ENCODE data around the gene UBE2E2.
"Not testable (repeated sequence)": the region's sequence is repeated elsewhere in the genome, so short reads cannot be mapped to it uniquely, and the experiment has no call there.

Gene UBE2E2

GRCh38 chr3:23202921-23203707, at the start of gene UBE2E2:
UBE2E2 (plus strand) TSS chr3:23203327.
- peak; percentile 79 for DNase-seq

DNA sequence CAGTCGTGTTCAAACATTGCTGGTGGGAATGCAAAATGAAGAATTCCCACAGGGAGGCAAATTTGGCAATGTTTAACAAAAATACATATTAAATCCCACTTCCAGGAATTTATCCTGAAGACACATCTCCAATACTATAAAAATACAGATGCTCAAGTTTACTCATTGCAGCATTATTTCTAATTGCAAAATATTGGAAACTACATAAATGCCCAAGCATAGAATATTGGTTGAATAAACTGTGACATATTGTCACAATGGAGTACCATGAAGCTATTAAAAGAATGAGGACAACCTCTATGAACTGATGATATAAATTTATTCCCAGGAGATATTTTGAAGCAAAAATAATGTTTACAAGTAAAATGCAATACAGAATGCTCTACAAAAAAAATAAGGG, 49.7 kb upstream of the UBE2E2 start:
- no peak for DNase-seq

- DNase-seq = no peak
Measured at GRCh38 chr3:23157331-23157730, 45.8 kb upstream of the UBE2E2 start.

DNA sequence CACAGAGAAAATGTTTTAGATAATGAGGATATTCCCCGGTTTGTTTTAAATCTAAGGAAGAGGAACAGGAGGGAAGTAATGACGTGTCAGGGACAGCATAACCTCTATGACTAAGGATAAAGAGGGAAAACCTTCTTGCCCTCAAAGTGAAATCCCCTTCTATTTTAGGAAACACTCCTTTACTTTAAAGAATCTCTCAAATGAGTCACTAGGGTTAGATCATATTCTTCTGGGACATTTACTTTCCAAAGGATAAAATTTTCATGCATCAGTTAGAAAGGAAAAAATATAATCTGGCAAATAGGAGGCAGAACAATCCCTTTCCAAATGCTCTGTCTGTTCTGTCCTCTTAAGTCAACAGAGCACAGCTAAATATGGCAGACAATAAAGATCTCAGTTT, 43.2 kb upstream of the UBE2E2 start:
- DNase-seq = no peak

GRCh38 chr3:23161308-23161707, 41.8 kb upstream of the UBE2E2 start:
- DNase-seq = no peak

GRCh38 chr3:23161896-23162570, 41.1 kb upstream of the UBE2E2 start:
- DNase-seq = no peak

DNA sequence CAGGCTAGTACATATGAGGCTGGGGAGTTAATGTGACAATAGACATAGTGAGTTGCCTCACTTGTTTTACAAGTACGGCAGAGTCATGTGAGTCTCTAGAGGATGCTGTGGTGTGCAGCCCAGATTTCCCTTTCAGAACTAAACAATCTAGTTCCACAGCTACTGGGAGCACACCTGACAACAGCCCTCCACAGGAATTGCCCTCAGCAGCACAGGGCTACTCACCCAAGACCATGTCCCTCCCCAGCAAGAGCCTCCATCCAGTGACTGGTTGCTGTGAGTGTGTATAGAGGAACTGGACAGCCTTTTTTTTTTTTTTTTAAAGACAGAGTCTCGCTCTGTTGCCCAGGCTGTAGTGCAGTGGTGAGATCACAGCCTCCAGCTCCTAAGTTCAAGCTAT, 40.2 kb upstream of the UBE2E2 start:
- no peak for DNase-seq

- DNase-seq = no peak
Measured at GRCh38 chr3:23164746-23165145, 38.4 kb upstream of the UBE2E2 start.

DNA sequence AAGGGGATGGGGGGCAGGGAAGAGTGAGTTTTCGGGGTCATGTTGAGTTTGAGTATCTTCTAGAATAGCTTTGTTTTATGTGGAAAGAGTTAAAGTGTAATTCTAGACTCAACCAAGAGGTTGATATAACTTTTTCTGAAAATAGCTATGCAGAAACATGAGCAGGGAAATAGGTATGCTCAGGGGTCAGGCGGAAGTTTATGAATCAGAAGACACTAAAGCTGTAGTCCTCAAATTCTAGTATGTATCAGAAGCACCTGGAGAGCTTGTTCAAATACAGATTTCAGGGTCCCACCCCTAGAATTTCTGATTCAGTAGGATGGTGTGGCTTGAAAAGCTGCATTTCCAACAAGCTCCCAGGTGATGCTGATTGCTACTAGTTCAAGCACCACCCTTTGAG, 37.6 kb upstream of the UBE2E2 start:
- DNase-seq = no peak

GRCh38 chr3:23166276-23166675, 36.9 kb upstream of the UBE2E2 start:
- no peak for DNase-seq

DNA sequence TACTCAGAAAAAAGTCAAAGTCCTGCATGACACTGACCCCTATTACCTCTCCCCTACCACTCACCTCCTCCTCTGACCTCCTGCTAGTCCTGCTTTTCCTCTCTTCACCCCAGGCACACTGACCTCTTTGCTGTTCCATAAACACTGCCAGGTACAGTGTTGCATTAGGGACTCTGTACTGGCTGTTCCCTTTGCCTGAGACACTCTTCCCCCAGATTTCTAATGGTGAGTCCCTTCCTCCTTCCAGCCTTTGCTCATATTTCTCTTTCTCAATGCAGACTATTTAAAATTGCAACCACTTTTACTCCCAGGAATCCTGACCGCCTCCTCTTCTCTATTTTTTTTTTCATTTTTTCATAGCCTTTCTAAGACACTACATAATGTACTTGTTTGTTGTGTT, 36.3 kb upstream of the UBE2E2 start:
- no peak for DNase-seq

DNA sequence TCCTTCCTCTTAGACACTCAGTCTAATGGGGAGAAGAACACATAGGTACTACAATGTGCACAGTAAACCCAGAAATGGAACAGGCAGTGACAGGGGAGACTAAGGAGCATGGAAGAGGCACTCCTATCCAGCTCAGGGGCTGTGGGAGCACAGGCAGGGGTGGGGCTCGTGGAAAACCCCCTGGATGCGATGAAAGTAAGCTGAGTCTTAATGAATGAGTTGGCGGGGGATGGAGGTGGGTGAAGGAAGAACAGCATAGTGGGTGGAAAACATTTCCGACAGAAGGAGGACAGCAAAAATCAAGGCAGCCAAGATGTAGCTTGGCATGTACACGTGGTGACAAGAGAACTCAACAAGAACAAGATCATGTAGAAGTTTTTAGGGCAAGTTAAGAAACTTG, 33.6 kb upstream of the UBE2E2 start:
- DNase-seq = no peak

- no peak for DNase-seq
Measured at GRCh38 chr3:23170291-23170690, 32.8 kb upstream of the UBE2E2 start.

- no peak for DNase-seq
Measured at GRCh38 chr3:23172059-23172458, 31.1 kb upstream of the UBE2E2 start.

- no peak for DNase-seq
Measured at GRCh38 chr3:23174426-23175039, 28.6 kb upstream of the UBE2E2 start.

- no peak for DNase-seq
Measured at GRCh38 chr3:23175341-23176083, 27.6 kb upstream of the UBE2E2 start.

DNA sequence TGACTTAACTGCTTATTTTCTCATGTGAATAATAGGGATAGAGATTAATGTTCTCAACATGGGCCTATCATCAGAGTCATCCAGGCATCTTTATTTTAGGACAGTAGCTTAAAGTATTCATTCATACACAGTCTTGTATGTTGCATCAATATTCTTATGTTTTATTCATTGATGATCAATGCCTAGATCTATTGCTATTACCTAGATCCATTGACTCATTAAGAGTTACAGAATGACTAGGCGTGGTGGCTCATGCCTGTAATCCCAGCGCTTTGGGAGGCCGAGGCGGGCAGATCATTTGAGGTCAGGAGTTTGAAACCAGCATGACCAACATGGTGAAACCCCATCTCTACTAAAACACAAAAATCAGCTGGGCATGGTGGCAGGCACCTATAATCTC, 26.3 kb upstream of the UBE2E2 start:
- not testable (repeated sequence) for DNase-seq

- DNase-seq = no peak
Measured at GRCh38 chr3:23182996-23183513, 20.1 kb upstream of the UBE2E2 start.

GRCh38 chr3:23183731-23184130, 19.4 kb upstream of the UBE2E2 start:
- no peak for DNase-seq

GRCh38 chr3:23185861-23186260, 17.3 kb upstream of the UBE2E2 start:
- DNase-seq = no peak

DNA sequence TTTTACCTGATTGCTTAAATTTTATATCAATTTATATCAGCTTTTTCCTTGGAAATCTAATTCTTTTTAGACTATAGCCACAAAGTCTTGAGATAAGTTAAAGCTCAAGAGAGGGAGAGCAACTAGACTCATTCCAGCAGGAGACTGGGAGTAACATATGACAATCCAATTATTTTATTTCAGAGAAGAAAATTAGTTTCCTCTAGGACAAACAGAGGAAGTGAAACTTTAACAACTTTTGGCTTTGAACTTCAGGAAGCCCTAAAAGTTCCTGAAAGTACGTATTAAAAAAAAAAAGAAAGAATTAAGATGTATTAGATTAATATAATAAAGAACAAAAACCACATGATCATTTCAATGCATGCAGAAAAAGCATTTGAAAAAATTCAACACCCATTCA, 13.9 kb upstream of the UBE2E2 start:
- DNase-seq = no peak

GRCh38 chr3:23192816-23193215, 10.3 kb upstream of the UBE2E2 start:
- DNase-seq = no peak

- DNase-seq = no peak
Measured at GRCh38 chr3:23193831-23194230, 9.3 kb upstream of the UBE2E2 start.

Data from NCI-H774 (cell line).